Endothelial cell of umbilical vein (primary cell): ENCODE data around the gene ZNF423.

ENCODE experiments used
- EZH2 ChIP-seq: IDR thresholded peaks from 2 replicates; pipeline ENCODE4 v1.6.1; 2012; ENCODE audit warnings: borderline replicate concordance, low read depth, mild to moderate bottlenecking, moderate library complexity, low read length, inconsistent platforms; ENCODE audit not compliant: severe bottlenecking
- FOS ChIP-seq: IDR thresholded peaks from 2 replicates; pipeline ENCODE4 v1.6.1; 2011; ENCODE audit warnings: mild to moderate bottlenecking, low read length, moderate library complexity, borderline replicate concordance; ENCODE audit not compliant: insufficient read depth
- POLR2A ChIP-seq: IDR thresholded peaks from 2 replicates; pipeline ENCODE4 v1.6.1; 2012; ENCODE audit warnings: low read depth, mild to moderate bottlenecking, control low read depth, low read length
- POLR2AphosphoS5 ChIP-seq: IDR thresholded peaks from 2 replicates; pipeline ENCODE4 v1.6.1; 2012; ENCODE audit warnings: low read depth, mild to moderate bottlenecking, control low read depth, low read length, moderate library complexity; ENCODE audit not compliant: insufficient read depth
- TF ChIP-seq, protein P1 (sequence below), 2 donors: IDR thresholded peaks; 1 replicate in 1 of 2; 2 replicates in 1 of 2; pipeline ENCODE4 v1.5.1; 2011; ENCODE audit warnings: low read length in 2 of 2, mild to moderate bottlenecking in 2 of 2, moderate library complexity in 2 of 2, control low read depth in 1 of 2, inconsistent platforms in 1 of 2, low read depth in 1 of 2; ENCODE audit not compliant: insufficient read depth in 1 of 2; ENCODE audit errors: extremely low read depth in 1 of 2

GRCh38 chr16:49524947-49525315 is 331.0 kb downstream of the ZNF423 start:
- TF ChIP-seq FOS (no peak), POLR2A (no peak), POLR2AphosphoS5 (no peak), EZH2 (no peak)
- TF ChIP-seq, protein P1, sequence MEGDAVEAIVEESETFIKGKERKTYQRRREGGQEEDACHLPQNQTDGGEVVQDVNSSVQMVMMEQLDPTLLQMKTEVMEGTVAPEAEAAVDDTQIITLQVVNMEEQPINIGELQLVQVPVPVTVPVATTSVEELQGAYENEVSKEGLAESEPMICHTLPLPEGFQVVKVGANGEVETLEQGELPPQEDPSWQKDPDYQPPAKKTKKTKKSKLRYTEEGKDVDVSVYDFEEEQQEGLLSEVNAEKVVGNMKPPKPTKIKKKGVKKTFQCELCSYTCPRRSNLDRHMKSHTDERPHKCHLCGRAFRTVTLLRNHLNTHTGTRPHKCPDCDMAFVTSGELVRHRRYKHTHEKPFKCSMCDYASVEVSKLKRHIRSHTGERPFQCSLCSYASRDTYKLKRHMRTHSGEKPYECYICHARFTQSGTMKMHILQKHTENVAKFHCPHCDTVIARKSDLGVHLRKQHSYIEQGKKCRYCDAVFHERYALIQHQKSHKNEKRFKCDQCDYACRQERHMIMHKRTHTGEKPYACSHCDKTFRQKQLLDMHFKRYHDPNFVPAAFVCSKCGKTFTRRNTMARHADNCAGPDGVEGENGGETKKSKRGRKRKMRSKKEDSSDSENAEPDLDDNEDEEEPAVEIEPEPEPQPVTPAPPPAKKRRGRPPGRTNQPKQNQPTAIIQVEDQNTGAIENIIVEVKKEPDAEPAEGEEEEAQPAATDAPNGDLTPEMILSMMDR (IDR thresholded peaks at IDR 0.05; ENCODE audit: extremely low read depth in 1 of 2, insufficient read depth in 1 of 2, low read depth in 1 of 2, low read length in 2 of 2), result no peak
